ENCODE data around the gene TSEN34. TPM values are rescaled to one million over a fixed set of nuclear protein-coding genes. Genes with fewer than 3 reads are reported as not detected.
"Not testable (repeated sequence)": the region's sequence is repeated elsewhere in the genome, so short reads cannot be mapped to it uniquely, and the experiment has no call there.

TSEN34 gene
- total RNA-seq, 2 donors from 2014 or later, result 47.9 to 52.7 TPM

DNA sequence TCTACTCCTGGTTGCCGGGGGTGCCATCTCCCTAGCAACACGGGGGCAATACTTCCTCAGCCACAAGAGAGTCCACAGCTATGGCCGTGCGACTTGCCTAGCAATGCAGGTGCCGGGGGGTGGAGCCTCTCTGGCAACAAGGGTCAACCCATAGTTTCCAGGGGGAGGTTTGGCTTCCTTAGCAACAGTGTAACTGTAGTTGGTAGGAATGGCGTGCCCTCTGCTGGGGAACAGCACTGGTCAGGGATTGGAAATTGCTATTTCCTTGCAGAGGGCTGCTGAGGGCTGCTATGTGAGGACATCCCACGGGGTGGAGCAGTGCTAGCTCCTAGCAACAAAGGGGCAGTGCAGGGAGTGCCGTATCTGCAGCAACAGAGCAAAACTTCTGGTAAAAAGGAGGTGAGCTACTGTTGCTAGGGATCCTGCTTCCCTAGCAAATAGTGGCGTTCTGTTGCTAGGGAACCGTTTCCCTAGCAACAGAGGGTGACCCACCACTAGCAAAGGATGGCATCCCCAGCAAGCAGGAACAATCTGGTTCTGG lies 11.1 kb upstream of the TSEN34 start:
- TF ChIP-seq CTCF (IDR thresholded peaks at IDR 0.05), result peak; percentile 41
- peak; percentile 75 for DNase-seq
- H3K27ac ChIP-seq, result no peak overlapping the region
- H3K9ac ChIP-seq (ENCODE audit: low read depth in 2 of 2, low read length in 2 of 2), result no peak overlapping the region
- H3K9me3 ChIP-seq, result no peaks in the 10 kb centered on the region
- no peaks in the 10 kb centered on the region for H3K36me3 ChIP-seq
- H3K27me3 ChIP-seq, result no peaks in the 10 kb centered on the region
- intact Hi-C loops (cut with DNase I), result no loop called here
- no peaks in the 10 kb centered on the region for H3K4me1 ChIP-seq
- H3K4me3 ChIP-seq, result no peak overlapping the region

- Histone ChIP-seq H3K9ac (ENCODE audit: low read depth in 2 of 2, low read length in 2 of 2) (no peak overlapping the region), H3K36me3 (no peaks in the 10 kb centered on the region), H3K4me1 (no peaks in the 10 kb centered on the region), H3K27me3 (no peaks in the 10 kb centered on the region), H3K4me3 (no peak overlapping the region), H3K27ac (no peak overlapping the region), H3K9me3 (no peaks in the 10 kb centered on the region)
- TF ChIP-seq CTCF (IDR thresholded peaks at IDR 0.05), result no peak
- DNase-seq, result no peak
- intact Hi-C loops (cut with DNase I), result no loop called here
Measured at GRCh38 chr19:54180691-54181091, 10.4 kb upstream of the TSEN34 start.

GRCh38 chr19:54181894-54182293 lies 9.2 kb upstream of the TSEN34 start:
- H3K4me1 ChIP-seq; intact Hi-C loops (cut with DNase I); H3K27me3 ChIP-seq; H3K9ac ChIP-seq (ENCODE audit: low read depth in 2 of 2, low read length in 2 of 2); H3K36me3 ChIP-seq; DNase-seq; H3K4me3 ChIP-seq; H3K9me3 ChIP-seq; H3K27ac ChIP-seq: not testable (repeated sequence)

- Histone ChIP-seq H3K4me3 (no peak overlapping the region), H3K9me3 (no peaks in the 10 kb centered on the region), H3K9ac (ENCODE audit: low read depth in 2 of 2, low read length in 2 of 2) (no peak overlapping the region), H3K27ac (no peak overlapping the region), H3K36me3 (no peaks in the 10 kb centered on the region), H3K4me1 (peaks cover 5% of the 10 kb centered on the region), H3K27me3 (no peaks in the 10 kb centered on the region)
- DNase-seq, result no peak
- no peak for TF ChIP-seq CTCF (IDR thresholded peaks at IDR 0.05)
- intact Hi-C loops (cut with DNase I), result no loop called here
Measured at GRCh38 chr19:54183431-54183830, 7.7 kb upstream of the TSEN34 start.

DNA sequence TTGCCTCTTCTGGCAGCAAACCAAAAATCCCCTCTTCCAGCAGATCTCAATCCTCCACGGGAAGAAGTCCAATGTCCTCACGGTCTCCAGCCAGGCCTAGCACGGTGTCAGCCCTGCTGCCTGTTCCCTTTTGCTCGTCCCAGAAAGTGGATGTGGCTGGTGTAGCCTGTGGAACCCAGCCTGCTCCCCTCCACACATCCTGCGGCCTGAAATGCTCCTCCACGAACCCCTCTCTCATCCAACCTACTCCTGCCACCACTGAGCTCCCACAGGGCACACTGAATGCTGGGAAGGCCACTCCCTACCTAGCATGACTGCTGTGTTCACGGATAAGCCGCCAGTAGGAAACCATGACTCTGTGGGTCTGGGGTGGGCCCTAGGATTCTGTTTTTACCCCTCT lies 4.8 kb upstream of the TSEN34 start:
- Histone ChIP-seq H3K36me3 (no peaks in the 10 kb centered on the region), H3K9ac (ENCODE audit: low read depth in 2 of 2, low read length in 2 of 2) (peak overlapping the region in 1 of 2 donors; percentile 44), H3K4me3 (no peak overlapping the region), H3K4me1 (peaks cover 5% of the 10 kb centered on the region), H3K9me3 (no peaks in the 10 kb centered on the region), H3K27ac (peak overlapping the region; percentile 99), H3K27me3 (no peaks in the 10 kb centered on the region)
- no peak for DNase-seq
- TF ChIP-seq CTCF (IDR thresholded peaks at IDR 0.05), result no peak
- intact Hi-C loops (cut with DNase I), result no loop called here

DNA sequence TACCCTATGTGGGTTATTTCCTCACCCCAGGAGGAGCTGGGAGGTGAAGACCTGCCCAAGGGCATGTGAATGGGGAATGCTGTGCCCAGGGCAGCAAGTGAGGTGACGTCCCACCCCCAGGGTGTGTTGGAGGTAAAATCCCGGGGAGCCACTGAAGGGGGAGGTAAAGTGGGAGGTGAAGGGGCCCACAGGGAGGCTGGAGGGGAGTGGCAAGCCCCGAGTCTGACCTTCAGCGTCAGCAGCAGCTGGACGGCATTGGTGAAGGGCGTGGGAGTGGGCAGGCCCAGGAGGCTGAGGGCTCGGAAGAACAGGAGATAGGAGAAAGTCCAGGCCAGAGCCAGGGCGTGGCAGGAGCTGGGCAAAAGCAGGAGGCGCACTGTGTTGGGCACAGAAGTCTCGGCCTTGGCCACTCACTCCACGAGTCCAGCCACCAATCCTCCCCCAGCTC lies 4.2 kb upstream of the TSEN34 start:
- peak; percentile 90 for DNase-seq
- peak overlapping the region; percentile 33 to 44 for H3K9ac ChIP-seq (ENCODE audit: low read depth in 2 of 2, low read length in 2 of 2)
- H3K4me3 ChIP-seq, result no peak overlapping the region
- no peak for TF ChIP-seq CTCF (IDR thresholded peaks at IDR 0.05)
- H3K27me3 ChIP-seq, result no peaks in the 10 kb centered on the region
- H3K9me3 ChIP-seq, result no peaks in the 10 kb centered on the region
- H3K4me1 ChIP-seq, result peaks cover 9% of the 10 kb centered on the region
- peak overlapping the region; percentile 99 for H3K27ac ChIP-seq
- intact Hi-C loops (cut with DNase I), result no loop called here
- no peaks in the 10 kb centered on the region for H3K36me3 ChIP-seq
